GM19397 (cell line): ENCODE results near the gene PRKAR1B.
"Not testable (repeated sequence)": the region's sequence is repeated elsewhere in the genome, so short reads cannot be mapped to it uniquely, and the experiment has no call there.

Experiments used
- ATAC-seq: cut with Tn5 transposase; IDR thresholded peaks from one replicate; pipeline ENCODE4 v1.9.1; 2021; ENCODE audit warnings: mild to moderate bottlenecking, moderate library complexity; ENCODE audit not compliant: unreplicated experiment

Gene PRKAR1B

DNA sequence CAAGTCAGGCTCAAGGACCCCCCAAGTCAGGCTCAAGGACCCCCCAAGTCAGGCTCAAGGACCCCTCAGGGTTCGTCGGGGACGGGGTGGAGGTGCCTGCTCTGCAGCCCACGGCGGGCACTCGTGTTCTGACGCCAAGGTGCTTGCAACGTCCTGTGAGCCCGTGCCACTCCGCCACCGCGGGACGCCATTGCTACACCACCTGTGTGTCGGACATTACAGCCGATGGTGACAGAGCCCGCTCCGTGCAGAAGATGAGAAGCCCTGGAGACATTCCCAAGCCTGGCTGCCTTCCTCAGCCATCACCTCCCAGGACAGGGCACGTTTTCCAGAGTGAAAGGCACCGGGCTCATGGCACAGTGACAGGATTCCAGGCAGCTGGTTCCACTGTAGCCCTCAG is 98.3 kb downstream of the PRKAR1B start:
- no peak for ATAC-seq

GRCh38 chr7:628402-628763 is 98.7 kb downstream of the PRKAR1B start:
- no peak for ATAC-seq

DNA sequence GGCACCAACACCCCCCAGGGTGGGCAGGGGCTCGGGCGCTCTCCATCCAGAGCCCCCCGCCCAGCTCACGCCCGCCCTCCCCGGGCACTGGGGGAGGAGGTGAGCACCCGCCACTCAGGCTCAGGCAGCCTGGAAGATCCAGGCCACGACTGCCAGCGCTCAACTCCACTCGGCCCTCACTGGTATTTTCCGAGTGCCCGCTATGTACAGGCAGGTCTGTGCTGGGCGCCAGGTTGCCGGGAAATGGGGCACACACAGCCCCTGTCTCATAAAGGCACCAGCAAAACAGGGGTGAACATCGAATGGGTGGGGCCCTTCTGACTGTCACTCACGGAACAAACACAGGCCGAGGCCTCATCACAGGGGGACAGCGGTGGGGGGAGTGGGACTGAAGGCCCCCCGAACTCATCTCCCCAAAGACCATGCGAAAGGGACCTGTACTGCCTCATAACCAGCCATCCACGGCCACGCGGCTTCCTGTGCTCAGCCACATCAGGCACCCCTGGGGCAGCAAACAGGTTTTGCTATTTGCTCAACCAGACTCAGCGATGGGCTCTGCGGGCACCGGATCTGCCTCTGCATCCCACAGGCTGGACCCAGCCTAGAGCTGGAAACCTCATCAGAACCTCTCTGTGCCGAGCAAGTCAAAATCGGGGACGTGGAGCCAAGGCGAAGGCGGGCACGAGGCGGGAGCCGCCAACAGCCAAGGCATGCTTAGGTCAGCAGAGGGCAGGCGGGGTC is 99.2 kb downstream of the PRKAR1B start:
- no peak for ATAC-seq

DNA sequence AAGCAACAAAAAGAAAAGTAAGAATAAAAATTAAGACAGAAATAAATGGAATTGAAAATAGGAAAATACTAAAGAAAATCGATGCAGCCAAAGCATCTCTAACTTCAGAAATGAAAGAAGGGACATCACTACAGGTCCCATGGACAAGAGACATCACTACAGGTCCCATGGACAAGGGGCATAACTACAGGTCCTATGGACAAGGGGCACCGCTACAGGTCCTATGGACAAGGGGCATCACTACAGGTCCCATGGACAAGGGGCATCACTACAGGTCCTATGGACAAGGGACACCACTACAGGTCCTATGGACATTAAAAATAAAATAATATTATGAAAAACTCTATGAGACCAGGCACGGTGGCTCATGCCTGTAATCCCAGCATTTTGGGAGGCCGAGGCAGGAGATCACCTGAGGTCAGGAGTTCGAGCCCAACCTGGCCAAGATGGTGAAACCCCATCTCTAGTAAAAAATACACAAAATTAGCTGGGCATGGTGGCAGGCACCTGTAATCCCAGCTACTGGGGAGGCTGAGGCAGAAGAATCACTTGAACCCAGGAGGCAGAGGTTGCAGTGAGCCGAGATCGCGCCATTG is 101.6 kb downstream of the PRKAR1B start:
- no peak for ATAC-seq

DNA sequence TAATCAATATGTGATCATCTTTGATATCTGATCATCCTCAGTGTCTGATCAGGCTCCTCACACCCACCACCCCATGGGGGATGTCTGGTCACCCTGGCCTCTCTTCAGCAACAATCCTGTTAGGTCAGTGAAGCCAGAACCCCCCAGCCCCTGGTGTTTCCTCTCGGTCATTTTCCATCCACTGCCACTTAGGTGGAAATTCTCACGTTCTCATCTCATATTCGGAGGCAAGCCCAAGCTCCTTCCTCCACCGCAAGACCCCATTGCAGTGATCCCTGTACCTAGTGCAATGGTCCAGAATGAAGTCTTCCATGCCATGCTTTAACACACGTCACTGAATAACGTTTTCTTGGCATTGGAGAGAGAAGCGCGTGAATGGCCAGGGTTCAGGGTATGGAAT is 103.6 kb downstream of the PRKAR1B start:
- no peak for ATAC-seq

DNA sequence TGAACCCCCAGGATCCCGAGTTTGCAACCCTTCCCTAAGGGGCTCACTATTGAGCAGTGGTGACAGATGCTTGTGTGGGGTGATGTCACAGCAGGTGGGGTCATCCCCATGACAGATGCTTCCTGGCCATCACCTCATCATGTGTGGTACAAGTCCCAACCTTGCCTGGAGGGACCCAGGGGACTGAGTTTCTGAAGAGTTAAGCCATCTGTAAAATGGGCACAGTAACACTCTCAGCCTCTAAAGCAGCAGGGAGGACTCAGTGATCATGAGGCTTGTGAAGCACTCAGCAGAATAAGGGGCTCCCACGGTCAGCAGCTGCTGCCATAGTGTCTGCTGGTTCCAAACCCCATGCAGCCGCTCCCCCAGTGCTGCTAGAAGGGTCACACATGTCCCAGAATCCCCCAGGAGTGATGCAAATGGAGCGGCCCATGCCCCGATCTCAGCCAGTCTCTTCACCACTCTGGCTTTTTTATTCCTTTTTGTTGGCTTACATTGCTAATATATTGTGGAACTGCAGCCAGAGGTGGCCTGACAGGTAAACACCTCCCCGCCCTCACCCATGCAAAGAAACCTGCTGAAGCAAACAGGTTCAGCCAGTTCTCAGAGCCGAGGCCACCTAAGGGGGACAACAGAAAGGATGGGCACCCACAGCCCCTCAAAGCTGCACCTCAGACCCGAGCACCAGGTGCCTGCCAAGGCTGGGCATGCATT is 105.4 kb downstream of the PRKAR1B start:
- ATAC-seq = no peak

DNA sequence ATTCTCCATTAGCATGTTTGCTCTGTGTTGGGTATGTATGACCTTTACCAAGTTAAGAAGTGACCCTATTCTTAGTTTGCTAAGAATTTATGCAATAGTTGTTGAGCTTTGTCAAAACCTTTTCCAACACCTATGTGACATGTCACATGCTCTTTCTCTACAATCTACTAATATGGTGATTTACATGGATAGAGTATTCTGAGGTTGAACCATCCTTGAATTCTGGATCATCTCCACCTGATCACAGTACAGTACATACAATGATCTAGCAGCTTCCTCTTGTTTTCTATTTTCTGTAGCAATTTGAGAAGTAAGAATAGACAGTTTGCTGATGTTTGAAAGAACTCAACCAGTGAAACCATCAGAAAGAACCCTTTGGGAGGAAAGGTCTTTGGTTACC is 106.2 kb downstream of the PRKAR1B start:
- no peak for ATAC-seq

DNA sequence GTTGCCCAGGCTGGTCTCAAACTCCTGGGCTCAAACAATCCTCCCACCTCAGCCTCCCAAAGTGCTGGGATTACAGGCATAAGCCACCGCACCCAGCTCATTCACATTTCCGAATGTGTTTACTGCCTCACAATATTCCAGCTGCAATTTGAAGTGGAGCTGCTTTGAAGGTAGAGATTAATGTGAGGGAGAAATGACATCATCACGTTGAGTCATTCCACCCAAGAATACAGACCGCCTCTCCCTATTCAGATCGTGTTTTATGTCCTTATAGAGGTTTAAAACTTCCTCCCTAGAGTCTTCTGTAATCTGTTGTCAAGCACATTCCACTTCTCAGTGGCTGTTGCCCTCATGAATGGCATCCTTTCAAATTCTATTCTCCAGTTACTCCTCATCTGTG is 107.0 kb downstream of the PRKAR1B start:
- ATAC-seq = no peak

DNA sequence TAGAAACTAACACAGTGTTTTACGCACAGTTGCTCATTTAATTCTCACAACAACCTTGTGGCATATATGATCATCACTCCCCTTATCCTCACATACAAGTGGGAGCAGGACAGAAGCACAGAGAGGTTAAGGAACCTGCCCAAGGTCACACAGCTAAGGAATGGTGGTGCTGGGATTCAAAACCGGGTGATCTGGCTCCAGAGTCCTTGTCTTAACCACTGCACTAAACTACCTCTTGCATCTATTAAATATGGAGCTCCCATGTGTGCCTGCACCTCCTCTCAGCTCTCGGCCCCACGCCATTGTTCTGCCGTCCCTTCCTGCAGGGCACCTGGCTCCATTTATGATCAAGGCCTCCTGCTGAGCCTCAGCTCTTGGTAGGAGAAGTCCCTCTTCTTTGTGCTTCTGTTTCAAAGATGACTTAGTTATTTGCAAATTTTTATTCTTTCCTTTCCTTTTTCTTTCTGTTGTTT is 107.7 kb downstream of the PRKAR1B start:
- ATAC-seq = no peak

DNA sequence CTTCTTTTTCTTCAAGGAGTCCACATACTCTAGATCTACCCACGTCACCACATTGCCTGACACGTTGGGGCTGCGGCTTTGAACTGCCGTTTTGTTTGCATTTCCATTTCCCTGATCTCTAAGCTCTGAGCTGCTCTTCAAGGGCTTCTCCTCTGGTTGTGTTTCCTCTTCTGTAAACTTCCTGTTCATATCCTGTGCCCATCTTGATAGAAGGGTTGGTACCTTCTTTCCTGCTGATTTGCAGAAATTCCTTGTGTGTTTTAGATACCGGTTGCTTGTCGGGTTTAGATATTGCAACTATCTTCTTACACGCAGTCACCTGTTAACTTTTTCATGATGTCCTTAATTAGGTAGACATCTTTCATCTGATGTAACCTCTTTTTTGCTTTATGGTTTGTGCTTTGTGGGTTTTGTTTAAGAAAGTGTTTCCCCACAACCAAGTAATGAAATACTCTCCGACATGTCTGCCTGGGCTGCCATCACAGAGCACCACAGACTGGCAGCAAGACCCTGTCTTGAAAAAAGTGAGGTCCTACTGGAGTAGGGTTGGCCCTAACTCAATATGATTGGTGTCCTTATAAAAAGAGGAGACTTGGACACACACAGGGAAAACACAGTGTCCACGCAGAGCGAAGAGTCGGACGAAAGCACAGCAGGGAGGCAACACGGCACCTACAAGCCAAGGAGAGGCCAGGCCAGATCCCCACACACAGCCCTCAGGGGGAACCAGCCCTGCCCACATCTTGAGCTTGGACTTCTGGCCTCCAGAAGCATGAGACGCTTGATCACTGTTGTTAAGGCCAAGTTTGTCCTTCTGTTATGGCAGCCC is 108.3 kb downstream of the PRKAR1B start:
- ATAC-seq = no peak

- no peak for ATAC-seq
Measured at GRCh38 chr7:617614-618538, 109.2 kb downstream of the PRKAR1B start.

DNA sequence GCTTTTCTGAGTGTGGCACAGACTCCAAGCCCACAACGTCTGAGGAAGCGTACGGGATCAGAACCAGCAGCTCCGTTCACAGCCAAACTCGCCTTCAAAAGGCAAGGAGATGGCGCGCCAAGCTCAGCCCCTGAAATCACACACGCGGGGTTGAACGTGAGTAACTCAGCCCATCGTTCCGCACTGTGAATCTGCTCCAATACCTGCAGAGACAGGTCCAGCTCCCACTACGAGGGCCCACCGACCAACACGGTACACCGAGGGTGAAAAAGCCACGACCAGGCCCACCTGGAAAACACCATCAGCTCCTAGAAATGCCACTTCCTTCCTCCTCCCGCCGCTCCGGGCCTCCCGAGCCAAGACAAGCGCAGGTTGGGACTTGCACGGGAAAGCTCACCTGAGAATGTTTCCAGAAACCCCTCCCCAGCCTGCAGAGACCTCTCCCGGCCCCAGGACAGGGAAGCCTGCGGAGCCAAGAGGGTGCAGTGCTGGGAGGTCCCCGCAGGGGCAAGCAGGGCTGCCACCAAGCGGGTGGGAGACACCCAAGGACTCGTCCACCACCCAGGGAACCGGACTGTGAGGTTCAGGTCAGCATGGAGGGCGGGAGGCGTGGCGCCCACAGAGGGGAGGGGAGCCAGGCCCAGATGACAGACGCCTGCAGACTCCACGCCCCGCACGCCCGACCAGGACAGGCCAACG is 113.5 kb downstream of the PRKAR1B start:
- no peak for ATAC-seq

DNA sequence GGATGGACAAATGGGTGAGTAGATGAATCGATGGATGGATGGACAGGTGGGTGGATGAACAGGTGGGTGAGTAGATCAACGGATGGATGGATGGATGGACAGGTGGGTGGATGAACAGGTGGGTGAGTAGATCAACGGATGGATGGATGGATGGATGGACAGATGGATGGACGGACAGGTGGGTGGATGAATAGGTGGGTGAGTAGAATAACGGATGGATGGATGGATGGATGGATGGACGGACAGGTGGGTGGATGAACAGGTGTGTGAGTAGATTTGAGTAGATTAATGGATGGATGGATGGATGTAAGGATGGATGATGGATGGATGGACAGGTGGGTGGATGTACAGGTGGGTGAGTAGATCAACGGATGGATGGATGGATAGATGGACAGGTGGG is 115.2 kb downstream of the PRKAR1B start:
- ATAC-seq = not testable (repeated sequence)

GRCh38 chr7:611281-611810 is 115.7 kb downstream of the PRKAR1B start:
- ATAC-seq = no peak

DNA sequence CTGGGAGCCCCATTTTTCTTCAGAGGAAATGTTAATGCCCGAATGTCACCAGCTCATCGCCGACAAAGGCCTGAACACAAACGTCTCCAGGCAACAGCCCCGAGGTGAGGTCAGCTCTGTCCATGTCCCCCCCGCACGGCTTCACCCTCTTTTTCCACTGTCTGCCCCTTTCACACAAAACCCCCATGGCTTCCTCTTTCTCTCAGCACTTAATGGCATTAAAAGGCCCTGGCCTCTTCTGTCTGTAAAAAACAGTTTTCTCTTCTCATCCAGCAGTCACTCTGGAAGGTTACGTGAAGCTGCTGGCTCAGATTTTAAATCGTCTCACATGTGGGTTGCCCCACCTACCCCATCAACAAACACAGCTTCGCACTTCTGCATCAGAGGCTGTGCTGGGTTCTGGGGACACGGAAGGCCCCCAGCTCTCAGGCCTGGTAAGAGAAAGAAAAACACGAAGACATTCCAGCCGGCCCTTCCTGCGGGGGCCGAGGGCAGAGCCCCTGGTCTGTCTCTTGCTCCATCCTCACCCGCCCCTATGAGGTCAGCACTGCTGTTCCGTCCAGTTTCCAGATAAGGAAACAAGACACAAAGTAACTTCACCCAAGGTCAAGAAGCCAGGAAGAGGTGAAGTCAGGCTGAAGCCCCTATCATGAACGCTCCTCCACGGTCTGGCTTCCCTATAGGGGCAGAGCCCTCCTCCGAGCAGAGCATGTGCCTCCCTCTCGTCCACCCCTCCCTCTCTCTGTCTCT is 116.4 kb downstream of the PRKAR1B start:
- no peak for ATAC-seq

GRCh38 chr7:610141-610530 is 116.9 kb downstream of the PRKAR1B start:
- no peak for ATAC-seq

- no peak for ATAC-seq
Measured at GRCh38 chr7:609365-609764, 117.7 kb downstream of the PRKAR1B start.

DNA sequence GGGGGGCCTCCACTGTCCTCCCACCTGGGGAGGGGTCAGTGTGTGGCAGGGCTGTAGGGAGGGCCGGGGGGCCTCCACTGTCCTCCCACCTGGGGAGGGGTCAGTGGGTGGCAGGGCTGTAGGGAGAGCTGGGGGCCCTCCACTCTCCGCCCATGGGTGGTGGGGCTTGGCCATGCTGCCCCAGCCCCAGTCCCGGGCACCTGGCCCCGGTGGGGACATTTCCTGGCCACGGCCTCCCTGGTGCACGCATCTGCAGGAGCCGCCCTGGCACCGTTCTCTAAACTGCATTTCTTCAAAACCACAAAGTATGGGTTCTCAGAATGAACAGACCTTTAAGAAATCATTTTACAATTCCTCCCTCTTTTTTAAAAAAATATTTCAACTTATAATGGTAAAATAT is 118.1 kb downstream of the PRKAR1B start:
- ATAC-seq = no peak

DNA sequence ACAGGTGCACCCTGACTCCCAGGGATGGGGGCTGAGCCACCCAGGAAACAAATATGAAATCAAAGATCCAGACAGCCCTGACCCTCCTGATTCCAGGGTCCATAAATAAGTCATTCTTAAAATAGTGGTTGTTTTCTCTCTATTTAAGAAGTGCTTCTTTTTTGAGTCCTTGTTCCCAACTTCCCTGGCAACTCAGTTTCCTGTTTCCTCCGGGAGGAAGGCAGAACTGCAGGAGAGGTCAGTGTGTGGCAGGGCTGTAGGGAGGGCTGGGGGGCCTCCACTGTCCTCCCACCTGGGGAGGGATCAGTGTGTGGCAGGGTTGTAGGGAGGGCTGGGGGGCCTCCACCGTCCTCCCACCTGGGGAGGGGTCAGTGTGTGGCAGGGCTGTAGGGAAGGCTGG is 118.7 kb downstream of the PRKAR1B start:
- no peak for ATAC-seq
